ENCODE results near the gene SAPCD2.

Gene SAPCD2

DNA sequence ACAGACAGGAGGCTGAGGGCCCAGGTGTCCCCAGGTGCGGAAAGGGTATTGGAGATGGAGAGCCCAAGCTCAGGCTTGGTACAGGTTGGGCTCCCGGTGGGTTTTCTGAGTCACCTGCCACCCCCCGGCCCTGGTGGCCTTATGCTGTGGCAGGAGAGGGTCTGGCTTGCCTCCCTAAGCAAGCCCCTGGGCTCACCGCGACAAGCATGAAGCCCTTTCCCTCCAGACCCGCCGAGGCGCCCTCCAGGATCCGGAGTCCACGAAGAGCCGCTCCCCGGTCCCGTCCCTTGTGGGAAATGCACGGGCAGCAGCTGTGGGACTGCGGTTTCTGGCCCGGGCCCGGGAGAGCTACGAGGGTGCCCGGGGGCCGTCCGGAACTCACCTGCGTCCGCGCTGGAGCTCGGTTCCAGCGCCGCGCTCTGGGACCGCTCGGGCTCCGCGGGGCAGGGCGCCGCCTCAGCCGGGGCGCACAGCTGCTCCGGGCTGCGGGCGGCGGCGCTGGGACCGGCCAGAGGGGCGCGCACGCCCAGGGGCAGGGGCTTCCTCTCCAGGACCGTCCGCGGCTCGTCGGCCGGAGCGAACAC, 757 bp downstream of the SAPCD2 start:
- DNase-seq (ENCODE audit: insufficient read length, low spot score): no peak
- FAIRE-seq: no peak
- TF ChIP-seq, protein P1, sequence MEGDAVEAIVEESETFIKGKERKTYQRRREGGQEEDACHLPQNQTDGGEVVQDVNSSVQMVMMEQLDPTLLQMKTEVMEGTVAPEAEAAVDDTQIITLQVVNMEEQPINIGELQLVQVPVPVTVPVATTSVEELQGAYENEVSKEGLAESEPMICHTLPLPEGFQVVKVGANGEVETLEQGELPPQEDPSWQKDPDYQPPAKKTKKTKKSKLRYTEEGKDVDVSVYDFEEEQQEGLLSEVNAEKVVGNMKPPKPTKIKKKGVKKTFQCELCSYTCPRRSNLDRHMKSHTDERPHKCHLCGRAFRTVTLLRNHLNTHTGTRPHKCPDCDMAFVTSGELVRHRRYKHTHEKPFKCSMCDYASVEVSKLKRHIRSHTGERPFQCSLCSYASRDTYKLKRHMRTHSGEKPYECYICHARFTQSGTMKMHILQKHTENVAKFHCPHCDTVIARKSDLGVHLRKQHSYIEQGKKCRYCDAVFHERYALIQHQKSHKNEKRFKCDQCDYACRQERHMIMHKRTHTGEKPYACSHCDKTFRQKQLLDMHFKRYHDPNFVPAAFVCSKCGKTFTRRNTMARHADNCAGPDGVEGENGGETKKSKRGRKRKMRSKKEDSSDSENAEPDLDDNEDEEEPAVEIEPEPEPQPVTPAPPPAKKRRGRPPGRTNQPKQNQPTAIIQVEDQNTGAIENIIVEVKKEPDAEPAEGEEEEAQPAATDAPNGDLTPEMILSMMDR (IDR thresholded peaks at IDR 0.05; ENCODE audit: insufficient read depth, missing control alignments): no peak

- no peak for DNase-seq (ENCODE audit: insufficient read length, low spot score)
- TF ChIP-seq, protein P1 (IDR thresholded peaks at IDR 0.05; ENCODE audit: insufficient read depth, missing control alignments): no peak
- no peak for FAIRE-seq
These were observed 1.5 kb downstream of the SAPCD2 start for GRCh38 chr9:137068539-137069507.

DNA sequence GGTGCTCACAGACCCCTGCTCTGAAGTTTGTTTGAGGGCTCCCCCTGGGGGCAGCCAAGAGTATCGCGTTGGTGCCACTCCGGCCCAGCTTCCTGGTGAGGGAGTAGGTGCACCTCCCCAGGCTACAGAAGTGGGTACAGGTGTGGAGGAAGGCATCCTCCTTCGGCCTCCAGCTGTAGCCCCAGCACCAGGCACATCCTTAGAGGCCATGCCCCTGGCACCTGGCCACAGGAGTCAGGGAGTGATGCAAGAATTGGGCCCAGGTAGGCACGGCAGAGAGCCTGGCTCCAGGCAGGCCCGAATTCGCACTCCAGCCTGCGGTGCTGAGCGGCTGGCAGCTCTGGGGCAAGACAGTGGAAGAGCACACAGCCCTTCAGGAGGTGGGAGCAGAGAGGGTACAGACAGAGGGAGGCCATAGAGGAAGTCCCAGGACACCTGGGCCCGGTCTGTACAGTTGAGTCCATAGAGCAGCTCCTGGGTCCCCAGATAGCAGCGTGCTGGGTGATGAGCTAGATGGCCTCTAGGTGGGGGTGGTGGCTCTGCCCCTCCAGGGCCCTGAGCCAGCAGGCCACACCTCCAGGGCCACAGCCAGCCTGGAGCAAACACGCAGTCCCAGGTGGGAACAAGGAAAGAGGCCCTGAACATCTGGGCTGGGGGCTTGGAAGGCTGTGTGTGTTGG, 2.4 kb downstream of the SAPCD2 start:
- TF ChIP-seq, protein P1 (IDR thresholded peaks at IDR 0.05; ENCODE audit: insufficient read depth, missing control alignments): peak; percentile 72
- FAIRE-seq: no peak

GRCh38 chr9:137066096-137066861, 4.1 kb downstream of the SAPCD2 start:
- TF ChIP-seq, protein P1 (IDR thresholded peaks at IDR 0.05; ENCODE audit: insufficient read depth, missing control alignments): no peak
- DNase-seq (ENCODE audit: insufficient read length, low spot score): no peak
- FAIRE-seq: no peak

More for the DNA sequence above, 2.4 kb downstream of the SAPCD2 start:
- DNase-seq (ENCODE audit: insufficient read length, low spot score): no peak

GRCh38 chr9:137065336-137065967, 4.9 kb downstream of the SAPCD2 start:
- FAIRE-seq: no peak
- TF ChIP-seq, protein P1 (IDR thresholded peaks at IDR 0.05; ENCODE audit: insufficient read depth, missing control alignments): no peak
- DNase-seq (ENCODE audit: insufficient read length, low spot score): no peak

DNA sequence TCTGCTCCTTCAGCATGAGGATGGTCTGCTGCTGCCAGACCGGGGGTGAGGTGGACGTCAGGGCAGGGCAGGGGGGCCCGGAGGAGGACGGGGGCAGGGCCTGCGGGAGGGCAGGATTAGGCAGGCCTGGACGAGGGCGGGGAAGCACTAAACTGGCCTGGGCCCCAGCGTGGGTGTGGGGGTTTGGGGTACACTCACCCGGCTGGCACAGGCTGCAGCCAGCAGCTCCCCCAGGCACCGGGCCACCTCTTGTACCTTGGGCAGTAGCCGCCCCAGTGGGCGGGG, 5.5 kb downstream of the SAPCD2 start:
- TF ChIP-seq, protein P1 (IDR thresholded peaks at IDR 0.05; ENCODE audit: insufficient read depth, missing control alignments): no peak
- FAIRE-seq (no peak), DNase-seq (ENCODE audit: insufficient read length, low spot score) (no peak)

All from D721Med (cell line).